DOHH2 (cell line): Measurements from ENCODE around the gene DOLK.

ENCODE experiments used
- H3F3A ChIP-seq: fragments of 200-600 bp; sonication (generic), shearing (Covaris generic); 2 replicates; pipeline ENCODE4 v1.6.0; 2016; ENCODE audit warnings: antibody characterized with exemption, mild to moderate bottlenecking; ENCODE audit not compliant: control insufficient read depth, insufficient read depth
- H3K27ac ChIP-seq: fragments of 200-600 bp; sonication (generic); 2 replicates; pipeline ENCODE4 v1.5.1; 2014; ENCODE audit warnings: low read depth, mild to moderate bottlenecking, low read length, moderate library complexity
- H3K27me3 ChIP-seq: fragments of 200-600 bp; sonication (generic); 2 replicates; pipeline ENCODE4 v1.6.1; 2014; ENCODE audit warnings: mild to moderate bottlenecking, low read length, mixed read lengths; ENCODE audit not compliant: control insufficient read depth
- H3K36me3 ChIP-seq: fragments of 200-600 bp; sonication (generic); 2 replicates; pipeline ENCODE4 v1.6.1; 2014; ENCODE audit warnings: mild to moderate bottlenecking, low read length, moderate library complexity, mixed read lengths; ENCODE audit not compliant: control insufficient read depth
- H3K4me1 ChIP-seq: fragments of 200-600 bp; sonication (generic); 2 replicates; pipeline ENCODE4 v1.6.1; 2014; ENCODE audit warnings: mild to moderate bottlenecking, low read length, mixed read lengths; ENCODE audit not compliant: control insufficient read depth
- H3K4me2 ChIP-seq: fragments of 200-600 bp; sonication (generic); 2 replicates; pipeline ENCODE4 v1.6.0; 2014; ENCODE audit warnings: mild to moderate bottlenecking, low read length, moderate library complexity
- H3K4me3 ChIP-seq: fragments of 200-600 bp; sonication (generic); 2 replicates; pipeline ENCODE4 v1.5.1; 2014; ENCODE audit warnings: mild to moderate bottlenecking, low read length, mixed read lengths
- H3K79me2 ChIP-seq: fragments of 200-600 bp; sonication (generic); 2 replicates; pipeline ENCODE4 v1.6.1; 2014; ENCODE audit warnings: mild to moderate bottlenecking, low read length, mixed read lengths; ENCODE audit not compliant: control insufficient read depth
- H3K9me2 ChIP-seq: fragments of 200-600 bp; sonication (generic); replicated peaks from 2 replicates; pipeline ENCODE4 v1.6.1; 2014; ENCODE audit warnings: mild to moderate bottlenecking, low read length, mixed read lengths; ENCODE audit not compliant: control insufficient read depth
- H3K9me3 ChIP-seq: fragments of 200-600 bp; sonication (generic); 2 replicates; pipeline ENCODE4 v1.6.1; 2014; ENCODE audit warnings: antibody characterized with exemption, low read length, mixed read lengths; ENCODE audit not compliant: control insufficient read depth, insufficient read depth
- H4K20me1 ChIP-seq: fragments of 200-600 bp; sonication (generic); 2 replicates; pipeline ENCODE4 v1.6.0; 2014; ENCODE audit warnings: low read depth, mild to moderate bottlenecking, antibody characterized with exemption, low read length, moderate library complexity; ENCODE audit not compliant: control insufficient read depth, insufficient read depth
- CTCF ChIP-seq: fragments of 200-600 bp; sonication (generic); IDR thresholded peaks from one replicate; pipeline ENCODE4 v1.5.1; 2014; ENCODE audit warnings: antibody characterized with exemption, mild to moderate bottlenecking, low read depth, low read length; ENCODE audit not compliant: poor library complexity, severe bottlenecking
- EZH2phosphoT487 ChIP-seq: fragments of 200-600 bp; sonication (generic); IDR thresholded peaks from 2 replicates; pipeline ENCODE4 v1.6.1; 2017; ENCODE audit warnings: borderline replicate concordance, mild to moderate bottlenecking, antibody characterized with exemption, low read length, moderate library complexity, mixed read lengths

DOLK gene

GRCh38 chr9:128909859-128910258 lies 37.5 kb downstream of the DOLK start:
- H3K27me3 ChIP-seq: no peaks in the 10 kb centered on the region
- TF ChIP-seq EZH2phosphoT487 (no peak), CTCF (no peak)
- H3K27ac ChIP-seq: no peak overlapping the region
- H3K4me2 ChIP-seq: no peak overlapping the region
- H3K4me1 ChIP-seq: no peaks in the 10 kb centered on the region
- no peaks in the 10 kb centered on the region for H4K20me1 ChIP-seq
- H3K4me3 ChIP-seq: no peak overlapping the region
- no peaks in the 10 kb centered on the region for H3K9me2 ChIP-seq
- H3K36me3 ChIP-seq: peaks cover 30% of the 10 kb centered on the region
- peaks cover 12% of the 10 kb centered on the region; the same call in 1 of the 2 replicates for H3K79me2 ChIP-seq
- no peaks in the 10 kb centered on the region for H3K9me3 ChIP-seq
- H3F3A ChIP-seq: no peaks in the 10 kb centered on the region

GRCh38 chr9:128908372-128908771 lies 39.0 kb downstream of the DOLK start:
- H3K79me2 ChIP-seq: peaks cover 12% of the 10 kb centered on the region; the same call in 1 of the 2 replicates
- H3K4me1 ChIP-seq: no peaks in the 10 kb centered on the region
- H3K9me3 ChIP-seq: no peaks in the 10 kb centered on the region
- H3F3A ChIP-seq: no peaks in the 10 kb centered on the region
- no peaks in the 10 kb centered on the region for H3K9me2 ChIP-seq
- TF ChIP-seq EZH2phosphoT487 (no peak), CTCF (no peak)
- no peak overlapping the region for H3K4me2 ChIP-seq
- no peaks in the 10 kb centered on the region for H4K20me1 ChIP-seq
- peaks cover 30% of the 10 kb centered on the region for H3K36me3 ChIP-seq
- no peak overlapping the region for H3K4me3 ChIP-seq
- H3K27me3 ChIP-seq: no peaks in the 10 kb centered on the region
- H3K27ac ChIP-seq: no peak overlapping the region

- H3K36me3 ChIP-seq: peaks cover 30% of the 10 kb centered on the region
- no peaks in the 10 kb centered on the region for H3K9me2 ChIP-seq
- TF ChIP-seq EZH2phosphoT487 (no peak), CTCF (no peak)
- no peak overlapping the region for H3K27ac ChIP-seq
- peaks cover 15% of the 10 kb centered on the region for H3K4me1 ChIP-seq
- H4K20me1 ChIP-seq: no peaks in the 10 kb centered on the region
- H3K4me2 ChIP-seq: no peak overlapping the region
- no peaks in the 10 kb centered on the region for H3K27me3 ChIP-seq
- H3K9me3 ChIP-seq: no peaks in the 10 kb centered on the region
- H3F3A ChIP-seq: no peaks in the 10 kb centered on the region
- peaks cover 7% of the 10 kb centered on the region for H3K79me2 ChIP-seq
- no peak overlapping the region for H3K4me3 ChIP-seq
These were observed 40.7 kb downstream of the DOLK start for GRCh38 chr9:128906741-128907140.
